GM10266 (cell line): Measurements from ENCODE around the gene ZFHX3.
"Not testable (repeated sequence)": the region's sequence is repeated elsewhere in the genome, so short reads cannot be mapped to it uniquely, and the experiment has no call there.

Experiments used
- DNase-seq: peaks from one replicate; pipeline ENCODE4 v3.0.0; 2012; ENCODE audit errors: extremely low spot score
- TF ChIP-seq, protein P1 (sequence below): IDR thresholded peaks from 2 replicates; pipeline ENCODE4 v1.5.1; 2012; ENCODE audit warnings: mild to moderate bottlenecking, low read depth; ENCODE audit not compliant: control insufficient read depth, insufficient read depth; ENCODE audit errors: missing control alignments

The ZFHX3 gene

DNA sequence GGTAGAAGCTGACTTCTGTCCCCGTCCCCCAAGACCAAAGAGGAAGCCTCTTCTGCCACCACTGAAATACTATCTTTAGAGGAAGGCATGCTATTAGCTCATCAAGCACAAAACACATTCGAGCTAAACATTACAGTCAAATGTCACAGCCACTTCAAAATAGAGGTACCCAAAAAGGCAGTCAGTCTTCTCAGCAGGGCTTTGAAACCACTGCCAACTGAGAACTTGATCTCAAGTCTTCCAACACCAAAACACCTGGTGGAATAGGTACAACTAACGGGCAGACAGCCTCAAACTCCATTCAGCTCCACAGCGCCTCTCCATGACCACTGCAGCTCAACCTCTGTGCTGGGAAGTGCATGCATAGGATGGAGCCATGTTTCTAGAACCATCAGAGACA, 36.0 kb downstream of the ZFHX3 start:
- TF ChIP-seq, protein P1, sequence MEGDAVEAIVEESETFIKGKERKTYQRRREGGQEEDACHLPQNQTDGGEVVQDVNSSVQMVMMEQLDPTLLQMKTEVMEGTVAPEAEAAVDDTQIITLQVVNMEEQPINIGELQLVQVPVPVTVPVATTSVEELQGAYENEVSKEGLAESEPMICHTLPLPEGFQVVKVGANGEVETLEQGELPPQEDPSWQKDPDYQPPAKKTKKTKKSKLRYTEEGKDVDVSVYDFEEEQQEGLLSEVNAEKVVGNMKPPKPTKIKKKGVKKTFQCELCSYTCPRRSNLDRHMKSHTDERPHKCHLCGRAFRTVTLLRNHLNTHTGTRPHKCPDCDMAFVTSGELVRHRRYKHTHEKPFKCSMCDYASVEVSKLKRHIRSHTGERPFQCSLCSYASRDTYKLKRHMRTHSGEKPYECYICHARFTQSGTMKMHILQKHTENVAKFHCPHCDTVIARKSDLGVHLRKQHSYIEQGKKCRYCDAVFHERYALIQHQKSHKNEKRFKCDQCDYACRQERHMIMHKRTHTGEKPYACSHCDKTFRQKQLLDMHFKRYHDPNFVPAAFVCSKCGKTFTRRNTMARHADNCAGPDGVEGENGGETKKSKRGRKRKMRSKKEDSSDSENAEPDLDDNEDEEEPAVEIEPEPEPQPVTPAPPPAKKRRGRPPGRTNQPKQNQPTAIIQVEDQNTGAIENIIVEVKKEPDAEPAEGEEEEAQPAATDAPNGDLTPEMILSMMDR = no peak
- DNase-seq = no peak

DNA sequence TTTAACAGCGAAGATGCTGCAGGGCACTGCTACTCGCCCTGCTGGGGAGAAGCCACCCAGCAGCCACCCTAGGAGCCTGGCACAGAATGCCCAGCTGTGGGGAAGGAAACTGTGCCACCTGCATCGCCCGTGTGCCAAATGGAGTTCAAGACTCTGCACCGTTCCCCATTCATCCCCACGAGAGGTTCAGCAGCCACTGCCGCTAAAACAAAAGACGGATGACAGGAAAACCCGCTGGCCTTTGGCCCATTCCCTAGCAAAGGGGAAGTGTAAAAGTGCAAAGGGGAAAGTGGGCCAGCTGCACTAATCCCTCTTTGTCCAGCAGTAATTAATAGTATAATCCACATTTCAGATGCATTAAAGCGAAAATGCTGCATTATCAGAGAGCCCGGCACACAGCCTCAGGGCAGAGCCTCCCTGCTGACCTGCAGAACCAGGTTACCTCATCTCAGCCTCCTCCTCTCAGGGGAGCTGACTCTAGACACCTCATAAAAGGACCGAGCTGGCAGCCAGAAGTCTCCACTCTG, 37.7 kb downstream of the ZFHX3 start:
- DNase-seq = no peak
- TF ChIP-seq, protein P1 = no peak

GRCh38 chr16:73009710-73010109, 38.2 kb downstream of the ZFHX3 start:
- not testable (repeated sequence) for DNase-seq

DNA sequence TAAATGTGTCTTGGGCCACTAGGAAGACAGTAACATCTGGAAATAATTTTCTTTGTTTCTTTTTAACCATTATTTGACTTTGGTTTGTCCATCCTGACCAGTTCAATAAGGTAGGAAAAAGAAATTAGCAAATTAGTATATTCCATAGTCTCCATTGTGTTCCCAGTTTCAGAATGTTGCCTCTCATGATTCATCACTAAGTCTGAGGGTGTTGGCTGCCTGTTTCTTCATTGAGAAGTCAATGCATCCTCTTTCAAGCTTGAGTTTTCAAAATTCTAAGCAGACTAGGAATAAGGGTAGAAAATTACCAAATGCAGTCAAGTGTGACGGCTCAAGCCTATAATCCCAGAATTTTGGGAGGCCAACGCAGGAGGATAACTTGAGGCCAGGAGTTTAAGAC, 41.9 kb downstream of the ZFHX3 start:
- TF ChIP-seq, protein P1 = no peak

DNA sequence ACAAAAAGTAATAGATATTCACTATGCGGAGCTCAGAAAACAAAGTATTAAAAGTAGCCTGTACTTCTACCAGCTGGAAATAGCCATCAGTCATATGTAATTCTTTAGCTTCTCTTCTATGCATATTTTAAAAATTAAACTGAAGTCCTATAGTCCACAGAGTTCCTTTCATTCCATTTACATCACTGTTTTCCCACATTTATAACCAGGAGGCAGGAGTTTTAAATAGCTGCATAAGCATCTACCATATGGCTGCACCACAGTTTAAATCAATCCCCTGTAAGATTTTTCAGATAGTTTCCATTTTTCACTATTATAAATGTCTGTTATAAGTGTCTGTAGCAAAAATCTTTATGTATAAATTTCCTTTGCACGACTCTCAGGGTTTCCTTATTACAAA, 45.1 kb downstream of the ZFHX3 start:
- TF ChIP-seq, protein P1 = no peak
- no peak for DNase-seq

More for the DNA sequence above, 41.9 kb downstream of the ZFHX3 start:
- no peak for DNase-seq

GRCh38 chr16:73000907-73001521, 46.9 kb downstream of the ZFHX3 start:
- no peak for DNase-seq
- TF ChIP-seq, protein P1 = no peak

GRCh38 chr16:73000020-73000906, 47.7 kb downstream of the ZFHX3 start:
- TF ChIP-seq, protein P1 = no peak
- no peak for DNase-seq
